GM20431 (cell line): ENCODE data around the gene DPM3.
"Not testable (repeated sequence)": the region's sequence is repeated elsewhere in the genome, so short reads cannot be mapped to it uniquely, and the experiment has no call there.

Experiments
- in situ Hi-C: fragments of 300-500 bp; cut with MseI, MboI; formaldehyde crosslinking; loops from one replicate; pipeline ENCODE4 v1.15.0; 2020; ENCODE audit warnings: low sequenced_read_pairs; ENCODE audit not compliant: unreplicated experiment

Gene DPM3

GRCh38 chr1:155175927-155176371 lies 35.6 kb upstream of the DPM3 start:
- in situ Hi-C loops: no loop called here

- in situ Hi-C loops: no loop called here
Observed at GRCh38 chr1:155175281-155175926, 35.1 kb upstream of the DPM3 start.

GRCh38 chr1:155174324-155175280 lies 34.3 kb upstream of the DPM3 start:
- in situ Hi-C loops: no loop called here

GRCh38 chr1:155173478-155174323 lies 33.4 kb upstream of the DPM3 start, which contains the start of gene TRIM46:
TSS of gene TRIM46 (plus strand) at chr1:155173849. CDS start at chr1:155173967, 118 bp downstream.
- in situ Hi-C loops: no loop called here

- in situ Hi-C loops: no loop called here
Observed at GRCh38 chr1:155172732-155173477, 32.6 kb upstream of the DPM3 start, which contains the start of gene KRTCAP2. TSS of gene KRTCAP2 (minus strand) at chr1:155173304. CDS start at chr1:155173224, 80 bp downstream.

- in situ Hi-C loops: no loop called here
Observed at GRCh38 chr1:155171836-155172731, 31.8 kb upstream of the DPM3 start.

GRCh38 chr1:155170806-155171205 lies 30.5 kb upstream of the DPM3 start:
- in situ Hi-C loops: no loop called here

GRCh38 chr1:155170101-155170785 lies 29.9 kb upstream of the DPM3 start:
- in situ Hi-C loops: no loop called here

GRCh38 chr1:155169541-155169940 lies 29.2 kb upstream of the DPM3 start:
- in situ Hi-C loops: no loop called here

- in situ Hi-C loops: no loop called here
Observed at GRCh38 chr1:155168456-155169210, 28.3 kb upstream of the DPM3 start.

- in situ Hi-C loops: not testable (repeated sequence)
Observed at GRCh38 chr1:155168105-155168445, 27.7 kb upstream of the DPM3 start.

GRCh38 chr1:155167166-155168104 lies 27.1 kb upstream of the DPM3 start:
- in situ Hi-C loops: no loop called here

GRCh38 chr1:155166471-155167165 lies 26.3 kb upstream of the DPM3 start:
- in situ Hi-C loops: no loop called here

GRCh38 chr1:155166051-155166470 lies 25.7 kb upstream of the DPM3 start:
- in situ Hi-C loops: no loop called here

- in situ Hi-C loops: loop anchor here (5.0 kb wide), 1 partner anchor 67 kb away; no protein-coding TSS in a partner anchor
Observed at GRCh38 chr1:155164625-155165024, 24.3 kb upstream of the DPM3 start.
